ENCODE data around the gene INVS. TPM values are rescaled to one million over a fixed set of nuclear protein-coding genes. Genes with fewer than 3 reads are reported as not detected.

INVS gene
- total and polyA plus RNA-seq, 2 donors (not counting 3 experiments of a cell fraction or from before 2014, with no cell fraction given) = 8.5 to 17.9 TPM

DNA sequence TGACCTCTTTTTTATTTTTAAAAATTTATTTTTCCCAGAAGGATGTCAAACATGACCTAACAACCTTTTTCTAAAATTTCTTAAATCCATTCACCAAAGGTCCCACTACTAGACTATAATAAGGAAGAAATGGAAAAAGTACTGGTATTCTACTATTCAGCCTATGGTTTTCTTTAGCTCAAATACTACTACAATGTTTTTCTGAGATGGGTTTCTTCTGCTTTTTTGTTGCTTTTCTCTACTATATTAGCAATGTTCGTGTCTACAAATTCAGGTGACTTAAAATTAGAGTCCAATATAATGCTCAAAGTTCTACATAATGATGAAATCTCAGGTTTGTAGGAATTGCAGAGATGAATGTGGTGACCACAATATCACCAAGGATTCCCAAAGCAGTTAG, 8.2 kb upstream of the INVS start:
- TF ChIP-seq POLR2A (IDR thresholded peaks at IDR 0.05; ENCODE audit: low read depth, low read length) = no peak
- TF ChIP-seq, protein P1, sequence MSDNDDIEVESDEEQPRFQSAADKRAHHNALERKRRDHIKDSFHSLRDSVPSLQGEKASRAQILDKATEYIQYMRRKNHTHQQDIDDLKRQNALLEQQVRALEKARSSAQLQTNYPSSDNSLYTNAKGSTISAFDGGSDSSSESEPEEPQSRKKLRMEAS (IDR thresholded peaks at IDR 0.05; ENCODE audit: insufficient read depth, insufficient read length) = no peak
- TF ChIP-seq, protein P2, sequence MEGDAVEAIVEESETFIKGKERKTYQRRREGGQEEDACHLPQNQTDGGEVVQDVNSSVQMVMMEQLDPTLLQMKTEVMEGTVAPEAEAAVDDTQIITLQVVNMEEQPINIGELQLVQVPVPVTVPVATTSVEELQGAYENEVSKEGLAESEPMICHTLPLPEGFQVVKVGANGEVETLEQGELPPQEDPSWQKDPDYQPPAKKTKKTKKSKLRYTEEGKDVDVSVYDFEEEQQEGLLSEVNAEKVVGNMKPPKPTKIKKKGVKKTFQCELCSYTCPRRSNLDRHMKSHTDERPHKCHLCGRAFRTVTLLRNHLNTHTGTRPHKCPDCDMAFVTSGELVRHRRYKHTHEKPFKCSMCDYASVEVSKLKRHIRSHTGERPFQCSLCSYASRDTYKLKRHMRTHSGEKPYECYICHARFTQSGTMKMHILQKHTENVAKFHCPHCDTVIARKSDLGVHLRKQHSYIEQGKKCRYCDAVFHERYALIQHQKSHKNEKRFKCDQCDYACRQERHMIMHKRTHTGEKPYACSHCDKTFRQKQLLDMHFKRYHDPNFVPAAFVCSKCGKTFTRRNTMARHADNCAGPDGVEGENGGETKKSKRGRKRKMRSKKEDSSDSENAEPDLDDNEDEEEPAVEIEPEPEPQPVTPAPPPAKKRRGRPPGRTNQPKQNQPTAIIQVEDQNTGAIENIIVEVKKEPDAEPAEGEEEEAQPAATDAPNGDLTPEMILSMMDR (IDR thresholded peaks at IDR 0.05; ENCODE audit: extremely low read depth in 1 of 2, insufficient read depth in 1 of 2, low read depth in 1 of 2, low read length in 2 of 2) = no peak
- no peak for TF ChIP-seq MYC (IDR thresholded peaks at IDR 0.05; ENCODE audit: low read depth, low read length)
- TF ChIP-seq JUN (IDR thresholded peaks at IDR 0.05; ENCODE audit: borderline replicate concordance, insufficient read depth, insufficient read length, low read depth) = no peak
- no peak for TF ChIP-seq FOS (IDR thresholded peaks at IDR 0.05; ENCODE audit: borderline replicate concordance, insufficient read depth, low read length)
- TF ChIP-seq GATA2 (IDR thresholded peaks at IDR 0.05; ENCODE audit: insufficient read depth, insufficient read length, low read depth, low read length) = no peak
- TF ChIP-seq POLR2AphosphoS5 (IDR thresholded peaks at IDR 0.05; ENCODE audit: insufficient read depth, low read depth, low read length) = no peak
- no peak for TF ChIP-seq EZH2 (IDR thresholded peaks at IDR 0.05; ENCODE audit: borderline replicate concordance, low read depth, low read length, severe bottlenecking)
- no TSS peak for BruUV-seq (replicated peaks)
- ChIA-PET POLR2A (no interaction called here), CTCF (interaction anchor here (1.1 to 1.6 kb wide), 2 partner anchors 9 to 25 kb away, joined by 3 to 5 read pairs; no protein-coding TSS in a partner anchor)
- Histone ChIP-seq H3K36me3 (ENCODE audit: control insufficient read depth in 2 of 2, extremely low read depth in 1 of 2, insufficient read depth in 2 of 2, low read length in 2 of 2) (no peaks in the 10 kb centered on the region), H3K27me3 (ENCODE audit: control insufficient read depth in 2 of 2, insufficient read depth in 2 of 2, low read length in 2 of 2) (no peaks in the 10 kb centered on the region), H3K79me2 (ENCODE audit: control insufficient read depth, insufficient read depth, low read length) (peaks cover 44% of the 10 kb centered on the region), H4K20me1 (replicated peaks; ENCODE audit: control insufficient read depth, extremely low read depth, insufficient read depth, low read length) (peaks cover 22% of the 10 kb centered on the region), H2AFZ (ENCODE audit: low read depth, low read length) (no peak overlapping the region), H3K4me2 (ENCODE audit: insufficient read depth, low read length) (no peak overlapping the region), H3K27ac (ENCODE audit: insufficient read depth, low read depth, low read length) (no peak overlapping the region), H3K9me3 (replicated peaks; ENCODE audit: control insufficient read depth, insufficient read depth, low read length) (no peaks in the 10 kb centered on the region), H3K4me3 (replicated peaks in 1 of 3; ENCODE audit: insufficient read depth in 1 of 3, low read depth in 1 of 3, low read length in 3 of 3) (no peak overlapping the region), H3K9me1 (replicated peaks; ENCODE audit: control insufficient read depth, extremely low read depth, insufficient read depth, low read length) (peaks cover 2% of the 10 kb centered on the region), H3K9ac (replicated peaks; ENCODE audit: extremely low read depth, insufficient read depth, low read length) (no peak overlapping the region), H3K4me1 (ENCODE audit: control insufficient read depth, extremely low read depth, insufficient read depth, low read length) (peaks cover 38% of the 10 kb centered on the region)
- no peak for FAIRE-seq
- no peak for DNase-seq (ENCODE audit: low read depth, low spot score)
- intact Hi-C loops (cut with micrococcal nuclease) (no loop called here), dilution Hi-C loops (cut with MboI; ENCODE audit: extremely low pct_ligation_motif_present, low sequenced_read_pairs) (no loop called here)
